SJSA1 (cell line): ENCODE measurements around the gene DEAF1. TPM values are rescaled to one million over a fixed set of nuclear protein-coding genes. Genes with fewer than 3 reads are reported as not detected.

Experiments used
- DNase-seq, 2 experiments: peaks; one replicate each; pipeline ENCODE4 v3.0.0-alpha.2; 2015 to 2020; ENCODE audit warnings: low spot score in 2 of 2, low read depth in 1 of 2
- H3K27ac ChIP-seq: fragments of 250-450 bp; sonication (Bioruptor Pico); 2 replicates; pipeline ENCODE4 v1.5.1; 2020; ENCODE audit warnings: mild to moderate bottlenecking, moderate library complexity
- H3K27me3 ChIP-seq: fragments of 250-450 bp; sonication (Bioruptor Pico); replicated peaks from 2 replicates; pipeline ENCODE4 v1.5.1; 2020; ENCODE audit warnings: mild to moderate bottlenecking, moderate library complexity
- H3K36me3 ChIP-seq: fragments of 250-450 bp; sonication (Bioruptor Pico); 2 replicates; pipeline ENCODE4 v1.5.1; 2020; ENCODE audit warnings: mild to moderate bottlenecking
- H3K4me1 ChIP-seq: fragments of 250-450 bp; sonication (Bioruptor Pico); replicated peaks from 2 replicates; pipeline ENCODE4 v1.6.1; 2021; ENCODE audit warnings: mild to moderate bottlenecking
- H3K4me3 ChIP-seq: fragments of 250-450 bp; sonication (Bioruptor Pico); 2 replicates; pipeline ENCODE4 v1.5.1; 2020; ENCODE audit warnings: mild to moderate bottlenecking
- H3K9me3 ChIP-seq: fragments of 250-450 bp; sonication (Bioruptor Pico); replicated peaks from 2 replicates; pipeline ENCODE4 v1.5.1; 2020; ENCODE audit warnings: mild to moderate bottlenecking
- total RNA-seq: library from RNA; depleted of rRNA; stranded (reverse); fragments of >200 nt; shearing (Covaris generic); gene quantifications from 2 replicates; pipeline ENCODE4 v1.2.3, GENCODE V29; 2014; rRNA removed

DEAF1 gene
- total RNA-seq, 1 experiment from 2014 or later = 8.0 TPM

- H3K4me3 ChIP-seq = no peak overlapping the region
- peaks cover 31% of the 10 kb centered on the region for H3K36me3 ChIP-seq
Observed at GRCh38 chr11:598005-598680, 96.9 kb downstream of the DEAF1 start.

GRCh38 chr11:597166-597725 is 97.8 kb downstream of the DEAF1 start:
- Histone ChIP-seq H3K27ac (no peak overlapping the region), H3K4me1 (no peaks in the 10 kb centered on the region), H3K27me3 (no peaks in the 10 kb centered on the region), H3K36me3 (peaks cover 36% of the 10 kb centered on the region), H3K9me3 (no peaks in the 10 kb centered on the region), H3K4me3 (no peak overlapping the region)
- DNase-seq = no peak

More at GRCh38 chr11:598005-598680, 96.9 kb downstream of the DEAF1 start:
- Histone ChIP-seq H3K9me3 (no peaks in the 10 kb centered on the region), H3K4me1 (no peaks in the 10 kb centered on the region), H3K27me3 (no peaks in the 10 kb centered on the region), H3K27ac (no peak overlapping the region)
- no peak for DNase-seq

DNA sequence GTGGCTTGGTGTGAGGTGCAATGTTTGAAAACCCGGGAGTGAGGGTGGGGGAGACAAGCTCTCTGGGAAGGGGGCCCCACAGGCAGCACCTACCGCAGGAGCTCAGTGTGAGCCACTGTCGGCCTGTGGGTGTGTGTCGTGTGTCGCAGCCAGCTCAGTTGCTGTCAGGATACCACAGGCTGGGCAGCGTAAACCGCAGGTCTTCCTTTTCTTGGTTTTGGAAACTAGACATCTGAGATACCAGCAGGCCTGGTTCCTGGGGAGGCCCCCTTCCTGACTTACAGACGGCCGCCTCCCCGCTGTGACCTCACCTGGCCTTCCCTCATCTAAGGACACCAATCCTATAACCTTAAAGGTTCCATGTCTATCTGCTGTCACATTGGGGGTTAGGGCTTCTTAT is 98.6 kb downstream of the DEAF1 start:
- Histone ChIP-seq H3K4me3 (no peak overlapping the region), H3K4me1 (no peaks in the 10 kb centered on the region), H3K36me3 (peaks cover 28% of the 10 kb centered on the region), H3K27ac (no peak overlapping the region), H3K9me3 (no peaks in the 10 kb centered on the region), H3K27me3 (no peaks in the 10 kb centered on the region)
- no peak for DNase-seq

GRCh38 chr11:595400-595799 is 99.6 kb downstream of the DEAF1 start:
- Histone ChIP-seq H3K27ac (no peak overlapping the region), H3K36me3 (peaks cover 28% of the 10 kb centered on the region), H3K4me1 (no peaks in the 10 kb centered on the region), H3K4me3 (no peak overlapping the region), H3K27me3 (no peaks in the 10 kb centered on the region), H3K9me3 (no peaks in the 10 kb centered on the region)
- DNase-seq = no peak

Other genes starting within 250 kb of the DEAF1 start
- 11.5 and 18.3 TPM in 2 replicates for gene PTDSS2, start 244.9 kb downstream of the DEAF1 start, total RNA-seq
- gene RNH1, start 188.0 kb downstream of the DEAF1 start, total RNA-seq = 121 and 137 TPM in 2 replicates
- 47.3 and 52.3 TPM in 2 replicates for gene HRAS, start 159.6 kb downstream of the DEAF1 start, total RNA-seq
- gene LRRC56, start 157.7 kb downstream of the DEAF1 start, total RNA-seq = 0.05 TPM in 1 of 2 replicates, not detected in the other
- gene LMNTD2, start 134.5 kb downstream of the DEAF1 start, total RNA-seq = 0.18 TPM in 1 of 2 replicates, not detected in the other
- gene RASSF7, start 134.3 kb downstream of the DEAF1 start, total RNA-seq = 13.8 and 16.4 TPM in 2 replicates
- 15.8 and 21.7 TPM in 2 replicates for gene PHRF1, start 118.8 kb downstream of the DEAF1 start, total RNA-seq
- 4.3 and 5.9 TPM in 2 replicates for gene IRF7, start 79.3 kb downstream of the DEAF1 start, total RNA-seq
- gene CDHR5, start 70.3 kb downstream of the DEAF1 start, total RNA-seq = not detected in 2 replicates
- not detected in 2 replicates for gene SCT, start 68.0 kb downstream of the DEAF1 start, total RNA-seq
- gene DRD4, start 58.0 kb downstream of the DEAF1 start, total RNA-seq = not detected in 2 replicates
- gene TMEM80, start 594 bp upstream of the DEAF1 start, total RNA-seq = 16.0 and 16.7 TPM in 2 replicates
- gene EPS8L2, start 11.0 kb upstream of the DEAF1 start, total RNA-seq = not detected in 2 replicates
- gene TALDO1, start 52.2 kb upstream of the DEAF1 start, total RNA-seq = 159 and 302 TPM in 2 replicates
- gene GATD1, start 82.3 kb upstream of the DEAF1 start, total RNA-seq = 7.0 and 12.4 TPM in 2 replicates
- gene CEND1, start 94.9 kb upstream of the DEAF1 start, total RNA-seq = 0.21 and 0.88 TPM in 2 replicates
- gene SLC25A22, start 103.1 kb upstream of the DEAF1 start, total RNA-seq = 5.1 and 11.1 TPM in 2 replicates
- 2.1 and 2.4 TPM in 2 replicates for gene PIDD1, start 110.0 kb upstream of the DEAF1 start, total RNA-seq
- gene RPLP2, start 114.7 kb upstream of the DEAF1 start, total RNA-seq = 504 and 706 TPM in 2 replicates
- gene PNPLA2, start 123.7 kb upstream of the DEAF1 start, total RNA-seq = 5.0 and 9.8 TPM in 2 replicates
- not detected in 2 replicates for gene CRACR2B, start 132.7 kb upstream of the DEAF1 start, total RNA-seq
- gene CD151, start 137.7 kb upstream of the DEAF1 start, total RNA-seq = 123 and 179 TPM in 2 replicates
- gene POLR2L, start 147.3 kb upstream of the DEAF1 start, total RNA-seq = 75.8 and 144 TPM in 2 replicates
- gene TSPAN4, start 147.6 kb upstream of the DEAF1 start, total RNA-seq = 62.5 and 118 TPM in 2 replicates
- 17.7 and 22.1 TPM in 2 replicates for gene CHID1, start 215.6 kb upstream of the DEAF1 start, total RNA-seq
- 15.6 and 17.7 TPM in 2 replicates for gene AP2A2, start 230.6 kb upstream of the DEAF1 start, total RNA-seq